Right cardiac atrium (tissue), 5 donors: ENCODE measurements around the gene KATNB1. TPM values are rescaled to one million over a fixed set of nuclear protein-coding genes. Genes with fewer than 3 reads are reported as not detected.
A peak's percentile ranks its signal among the peaks of the same experiment; 100 is the strongest.
"Not testable (repeated sequence)": the region's sequence is repeated elsewhere in the genome, so short reads cannot be mapped to it uniquely, and the experiment has no call there.

ENCODE experiments used
- ATAC-seq, 2 donors: fragments of 200-7000 bp; cut with Tn5 transposase; one replicate each; pipeline versions ENCODE4 v1.8.0 to v1.9.1; 2020; ENCODE audit warnings: moderate library complexity in 2 of 2, mild to moderate bottlenecking in 1 of 2
- DNase-seq, 3 donors: peaks; one replicate each; pipeline ENCODE4 v3.0.0-alpha.2; 2020
- H3K27ac ChIP-seq: one replicate; pipeline ENCODE4 v1.5.1; 2013; ENCODE audit warnings: mild to moderate bottlenecking, low read length, control low read depth, moderate library complexity
- H3K27me3 ChIP-seq: one replicate; pipeline ENCODE4 v1.6.1; 2013; ENCODE audit not compliant: control insufficient read depth, insufficient read depth
- H3K4me1 ChIP-seq: one replicate; pipeline ENCODE4 v1.6.1; 2013; ENCODE audit warnings: low read length; ENCODE audit not compliant: control insufficient read depth, insufficient read depth
- H3K4me3 ChIP-seq: one replicate; pipeline ENCODE4 v1.5.1; 2013; ENCODE audit warnings: low read length, control low read depth
- H3K9me3 ChIP-seq: one replicate; pipeline ENCODE4 v1.6.1; 2013; ENCODE audit warnings: low read length; ENCODE audit not compliant: control insufficient read depth
- WGBS: extraction: QIAGEN DNeasy Blood & Tissue Kit; methylation state at CpG from one replicate; pipeline ENCODE4 v1.1.7; 2013; 5-methylcytosine and 5-hydroxymethylcytosine counted together
- intact Hi-C, 4 donors: fragments of 100-400 bp; cut with DNase I; formaldehyde crosslinking; loops; one replicate each; pipeline versions ENCODE4 v1.11.0 to v1.14.0; 2022 to 2023
- polyA plus RNA-seq: library from polyadenylated mRNA; stranded (reverse); fragments of 200-250 nt; gene quantifications from one replicate; pipeline ENCODE4 v1.2.3, GENCODE V29; 2013
- total RNA-seq, 4 donors: library from RNA; stranded (reverse); fragmentation: NEBNext Ultra II Directional; extraction: Animal tissue kit (Norgen Biotek cat#: 25700); gene quantifications; one replicate each; pipeline ENCODE4 v1.2.1, GENCODE V29; 2021
- donor health status: healthy with polysubstance abuse.
- donor health status: DM: no; HTN: yes; CAD: no.
- donor health status: DM: no; HTN: no; CAD: no.
- donor health status: DM: no; HTN: yes; CAD: no; lungs with severe emphysema.
- donor health status: DM: yes; HTN: yes; CAD: no.

KATNB1 gene
- total and polyA plus RNA-seq, 5 donors, result 8.4 to 16.3 (median 12.0) TPM

DNA sequence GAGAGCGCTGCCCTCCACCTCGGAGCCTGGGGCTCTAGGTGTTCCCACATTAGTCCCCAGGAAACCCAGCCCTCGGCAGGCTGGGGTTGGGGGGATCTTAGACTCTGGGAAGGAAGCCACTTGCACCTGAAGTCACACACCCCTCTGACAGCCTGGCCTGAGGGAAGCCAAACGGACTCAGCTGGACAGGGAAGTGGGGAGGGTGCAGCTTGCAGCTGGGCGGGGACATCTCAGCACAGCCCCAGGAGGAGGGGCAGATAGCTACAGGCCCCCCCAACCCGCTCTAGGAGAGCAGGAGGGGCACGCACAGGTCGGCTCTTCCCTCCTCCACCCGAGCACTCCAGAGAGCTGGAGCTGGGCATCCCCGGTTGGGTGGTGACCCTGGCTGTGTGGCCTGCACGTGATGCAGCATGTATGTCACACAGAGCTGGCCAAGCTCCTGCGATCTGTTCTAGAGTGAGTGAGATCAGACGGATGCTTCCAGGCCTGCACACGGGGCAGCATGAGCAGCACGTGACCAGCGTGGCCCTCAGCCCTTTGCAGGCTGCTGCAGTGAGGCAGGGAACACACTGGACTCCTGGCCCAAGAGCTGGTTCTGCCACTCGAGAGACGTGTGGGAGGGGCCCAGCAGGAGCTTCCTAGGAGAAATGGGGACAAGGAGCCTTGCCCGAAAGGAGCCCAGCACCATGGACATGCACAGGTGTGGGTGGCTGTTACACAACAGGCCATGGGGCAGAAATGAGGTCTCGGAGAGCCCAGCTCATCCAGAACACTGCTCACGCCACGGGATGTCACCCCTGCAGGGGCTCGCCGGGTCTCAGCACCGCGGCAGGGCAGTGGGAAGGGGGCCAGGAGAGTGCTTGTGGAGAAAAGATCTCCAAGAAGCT is 51.3 kb downstream of the KATNB1 start:
- ATAC-seq (peak; percentile 84 to 89), DNase-seq (peak; percentile 83 to 88 (median 84))
- Histone ChIP-seq H3K4me1 (peaks cover 14% of the 10 kb centered on the region), H3K4me3 (no peak overlapping the region), H3K27me3 (no peaks in the 10 kb centered on the region), H3K9me3 (no peaks in the 10 kb centered on the region), H3K27ac (peak overlapping the region; percentile 55)
- intact Hi-C loops, result no loop called here
- WGBS, result 55% methylated on average over 26 of the region's 26 CpGs

DNA sequence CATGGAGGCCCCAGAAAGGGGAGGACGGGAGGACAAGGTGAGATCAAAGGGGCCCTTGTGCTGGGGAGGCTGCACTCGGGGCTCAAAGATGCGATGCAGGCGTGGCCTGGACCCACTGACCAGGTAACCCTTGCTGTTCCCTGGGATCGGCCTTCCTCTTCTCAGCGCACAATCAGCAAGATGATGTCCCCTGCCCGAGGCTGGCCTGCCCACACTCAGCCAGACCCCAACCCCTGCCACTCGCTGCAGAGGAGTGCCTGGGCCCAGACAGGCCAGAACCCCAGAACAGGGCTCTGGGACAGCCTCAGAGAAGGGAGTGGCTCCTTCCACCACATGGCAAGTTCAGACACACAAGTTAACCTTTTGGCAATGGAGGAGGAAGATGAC is 51.9 kb downstream of the KATNB1 start:
- intact Hi-C loops, result no loop called here
- Histone ChIP-seq H3K9me3 (no peaks in the 10 kb centered on the region), H3K4me1 (peaks cover 15% of the 10 kb centered on the region), H3K27me3 (no peaks in the 10 kb centered on the region), H3K27ac (peak overlapping the region; percentile 55), H3K4me3 (no peak overlapping the region)
- ATAC-seq, result peak; percentile 4 to 8
- DNase-seq, result no peak
- WGBS, result 84% methylated on average over 8 of the region's 8 CpGs

- peak; percentile 4 to 34 for ATAC-seq
- Histone ChIP-seq H3K4me3 (no peak overlapping the region), H3K27ac (no peak overlapping the region), H3K4me1 (peaks cover 15% of the 10 kb centered on the region), H3K9me3 (no peaks in the 10 kb centered on the region), H3K27me3 (no peaks in the 10 kb centered on the region)
- peak in 1 of 3 donors; percentile 55 for DNase-seq
- intact Hi-C loops, result no loop called here
- 49% methylated on average over 17 of the region's 17 CpGs for WGBS
These were observed 52.8 kb downstream of the KATNB1 start for GRCh38 chr16:57788252-57788841.

- 88% methylated on average over 12 of the region's 12 CpGs for WGBS
- intact Hi-C loops, result no loop called here
- DNase-seq, result no peak
- Histone ChIP-seq H3K4me1 (peaks cover 15% of the 10 kb centered on the region), H3K9me3 (no peaks in the 10 kb centered on the region), H3K4me3 (no peak overlapping the region), H3K27me3 (no peaks in the 10 kb centered on the region), H3K27ac (no peak overlapping the region)
- ATAC-seq, result no peak
These were observed 53.4 kb downstream of the KATNB1 start for GRCh38 chr16:57788951-57789350.

GRCh38 chr16:57791195-57791892 is 55.8 kb downstream of the KATNB1 start:
- no peak overlapping the region for H3K4me3 ChIP-seq
- 41% methylated on average over 13 of the region's 13 CpGs for WGBS
- intact Hi-C loops, result loop anchor here in 2 of 4 donors (10.0 kb wide), 1 partner anchor 73 kb away; no protein-coding TSS in a partner anchor
- DNase-seq (peak; percentile 60 to 81 (median 61)), ATAC-seq (peak; percentile 20 to 50)
- H3K4me1 ChIP-seq, result peaks cover 12% of the 10 kb centered on the region
- H3K9me3 ChIP-seq, result no peaks in the 10 kb centered on the region
- H3K27ac ChIP-seq, result peak overlapping the region; percentile 76
- no peaks in the 10 kb centered on the region for H3K27me3 ChIP-seq

- intact Hi-C loops, result loop anchor here in 2 of 4 donors (10.0 kb wide), 1 partner anchor 73 kb away; no protein-coding TSS in a partner anchor
- Histone ChIP-seq H3K27me3 (no peaks in the 10 kb centered on the region), H3K27ac (peak overlapping the region; percentile 15), H3K9me3 (no peaks in the 10 kb centered on the region), H3K4me1 (peaks cover 12% of the 10 kb centered on the region), H3K4me3 (no peak overlapping the region)
- 58% methylated on average over 8 of the region's 8 CpGs for WGBS
- no peak for ATAC-seq
- no peak for DNase-seq
These were observed 56.4 kb downstream of the KATNB1 start for GRCh38 chr16:57791893-57792461.

- Histone ChIP-seq H3K4me1 (peaks cover 15% of the 10 kb centered on the region), H3K27ac (no peak overlapping the region), H3K4me3 (no peak overlapping the region), H3K9me3 (no peaks in the 10 kb centered on the region), H3K27me3 (no peaks in the 10 kb centered on the region)
- ATAC-seq (no peak), DNase-seq (no peak)
- 90% methylated on average over 18 of the region's 18 CpGs for WGBS
- intact Hi-C loops, result loop anchor here in 3 of 4 donors (5.0 to 10.0 kb wide), 2 partner anchors 67 to 70 kb away; no protein-coding TSS in a partner anchor
These were observed 59.4 kb downstream of the KATNB1 start for GRCh38 chr16:57794849-57795430.

DNA sequence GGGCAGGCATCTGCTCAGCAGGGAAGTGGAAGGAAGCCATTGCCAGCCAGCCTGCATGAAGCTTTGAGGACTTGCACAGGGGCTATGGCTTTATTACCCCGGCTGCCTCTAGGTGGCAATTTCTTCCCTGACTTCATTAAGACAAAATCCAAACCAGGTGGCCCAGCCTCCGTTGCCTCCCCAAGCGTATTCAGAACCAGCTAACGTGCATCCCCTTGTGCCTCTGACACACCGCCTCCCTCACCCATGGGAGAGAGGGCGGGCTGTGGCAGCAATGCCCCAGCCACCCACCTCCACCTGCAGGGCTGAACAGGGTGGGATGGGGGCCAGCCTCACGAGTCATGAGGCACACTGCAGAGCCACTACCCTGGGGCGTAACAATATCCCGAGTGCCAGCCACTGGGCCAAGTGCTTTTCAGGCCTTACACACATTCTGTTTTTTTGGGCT is 59.9 kb downstream of the KATNB1 start:
- ATAC-seq (no peak), DNase-seq (peak in 1 of 3 donors; percentile 68)
- Histone ChIP-seq H3K4me3 (no peak overlapping the region), H3K4me1 (peaks cover 20% of the 10 kb centered on the region), H3K9me3 (no peaks in the 10 kb centered on the region), H3K27me3 (no peaks in the 10 kb centered on the region), H3K27ac (no peak overlapping the region)
- 54% methylated on average over 9 of the region's 9 CpGs for WGBS
- intact Hi-C loops, result loop anchor here in 3 of 4 donors (5.0 to 10.0 kb wide), 2 partner anchors 67 to 69 kb away; no protein-coding TSS in a partner anchor

DNA sequence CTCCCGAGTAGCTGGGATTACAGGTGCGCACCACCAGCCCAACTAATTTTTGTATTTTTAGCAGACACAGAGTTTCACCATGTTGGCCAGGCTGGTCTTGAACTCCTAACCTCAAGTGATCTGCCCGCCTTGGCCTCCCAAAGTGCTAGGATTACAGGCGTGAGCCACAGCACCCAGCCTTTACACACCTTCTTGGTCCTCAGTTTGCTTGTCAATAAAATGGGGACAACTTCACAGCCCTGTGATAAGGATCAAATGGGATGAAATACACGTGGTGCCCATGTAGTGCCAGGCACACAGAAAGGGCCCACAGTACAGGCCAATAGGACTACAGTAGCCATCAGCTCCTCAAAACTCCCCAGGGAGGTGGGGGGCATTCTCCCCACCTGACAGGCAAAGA is 60.4 kb downstream of the KATNB1 start:
- H3K27ac ChIP-seq, H3K27me3 ChIP-seq, DNase-seq, H3K9me3 ChIP-seq, H3K4me3 ChIP-seq, ATAC-seq: not testable (repeated sequence)
- peaks cover 24% of the 10 kb centered on the region for H3K4me1 ChIP-seq
- intact Hi-C loops, result loop anchor here in 3 of 4 donors (5.0 to 10.0 kb wide), 2 partner anchors 66 to 69 kb away; no protein-coding TSS in a partner anchor
- WGBS, result 94% methylated on average over 5 of the region's 5 CpGs

DNA sequence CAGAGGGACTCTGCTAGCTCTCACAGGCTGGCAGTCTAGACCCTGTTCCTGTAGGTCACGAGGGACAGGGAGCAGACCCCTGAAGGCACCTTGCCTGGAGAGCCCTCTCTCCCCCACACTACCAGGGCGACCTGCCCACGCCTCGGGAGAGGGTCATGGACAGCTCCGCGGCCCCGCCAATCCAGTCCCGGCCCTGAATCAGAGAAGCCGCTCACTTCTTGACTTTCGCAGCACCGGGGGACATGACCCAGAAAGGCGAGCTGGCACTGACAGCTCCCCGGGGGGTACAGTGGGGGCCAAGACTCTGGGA is 61.6 kb downstream of the KATNB1 start:
- no peak overlapping the region for H3K27ac ChIP-seq
- intact Hi-C loops, result loop anchor here in 3 of 4 donors (5.0 to 10.0 kb wide), 2 partner anchors 65 to 68 kb away; no protein-coding TSS in a partner anchor
- H3K27me3 ChIP-seq, result no peaks in the 10 kb centered on the region
- DNase-seq (peak in 1 of 3 donors; percentile 51), ATAC-seq (no peak)
- H3K4me1 ChIP-seq, result peaks cover 19% of the 10 kb centered on the region
- H3K9me3 ChIP-seq, result no peaks in the 10 kb centered on the region
- 84% methylated on average over 13 of the region's 13 CpGs for WGBS
- H3K4me3 ChIP-seq, result no peak overlapping the region
